GM18868 (cell line): ENCODE data around the gene RAD23B.
"Not testable (repeated sequence)": the region's sequence is repeated elsewhere in the genome, so short reads cannot be mapped to it uniquely, and the experiment has no call there.

Source experiments
- ATAC-seq: cut with Tn5 transposase; IDR thresholded peaks from one replicate; pipeline ENCODE4 v1.9.1; 2021; ENCODE audit warnings: mild to moderate bottlenecking, moderate library complexity; ENCODE audit not compliant: unreplicated experiment

The RAD23B gene

DNA sequence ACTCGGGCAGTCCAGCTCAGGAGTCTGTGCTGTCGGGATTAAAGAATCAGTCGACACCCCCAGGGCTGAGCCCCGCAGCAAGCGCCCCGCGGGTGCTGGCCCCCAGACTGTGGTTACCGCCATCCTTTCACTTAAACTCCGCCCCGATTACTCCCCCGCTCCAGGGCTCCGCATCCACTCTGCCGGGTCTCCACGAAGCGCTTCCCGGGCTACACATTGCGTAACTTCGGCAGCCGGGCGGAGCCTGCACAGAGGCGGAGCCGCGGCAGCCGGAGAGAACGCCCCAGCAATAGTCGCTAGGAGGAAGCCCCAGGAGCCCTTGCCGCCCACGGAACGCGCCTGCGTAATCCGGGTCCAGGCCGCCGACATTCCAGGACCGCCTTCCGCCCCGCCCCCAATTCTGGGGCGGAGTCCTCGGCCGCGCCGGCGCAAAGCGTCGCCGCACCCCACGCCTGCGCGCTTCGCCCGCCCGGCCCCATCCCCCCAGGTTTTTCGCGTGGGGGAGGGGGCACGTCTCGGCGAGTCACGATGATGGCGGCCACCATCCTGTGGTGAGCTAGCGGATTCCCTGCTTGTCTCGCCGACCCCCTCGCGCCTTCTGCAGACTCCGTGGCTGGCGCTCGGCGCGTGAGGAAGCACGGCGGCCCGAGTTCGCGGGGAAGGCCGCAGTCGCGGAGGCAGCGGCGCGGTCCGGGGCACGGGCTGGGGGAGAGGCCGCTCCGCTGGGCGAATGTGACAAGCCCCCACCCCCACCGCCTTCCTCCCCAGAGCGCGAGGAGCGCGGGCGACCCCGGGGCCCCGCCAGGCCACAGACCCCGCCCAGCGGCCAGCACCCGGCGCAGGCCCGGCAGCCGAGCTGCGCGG lies at the start of gene RAD23B:
TSS of gene RAD23B (plus strand) at position 521 of the 864 bp plus-strand sequence. CDS start 351 bp downstream, outside the sequence.
- ATAC-seq = peak; percentile 86

DNA sequence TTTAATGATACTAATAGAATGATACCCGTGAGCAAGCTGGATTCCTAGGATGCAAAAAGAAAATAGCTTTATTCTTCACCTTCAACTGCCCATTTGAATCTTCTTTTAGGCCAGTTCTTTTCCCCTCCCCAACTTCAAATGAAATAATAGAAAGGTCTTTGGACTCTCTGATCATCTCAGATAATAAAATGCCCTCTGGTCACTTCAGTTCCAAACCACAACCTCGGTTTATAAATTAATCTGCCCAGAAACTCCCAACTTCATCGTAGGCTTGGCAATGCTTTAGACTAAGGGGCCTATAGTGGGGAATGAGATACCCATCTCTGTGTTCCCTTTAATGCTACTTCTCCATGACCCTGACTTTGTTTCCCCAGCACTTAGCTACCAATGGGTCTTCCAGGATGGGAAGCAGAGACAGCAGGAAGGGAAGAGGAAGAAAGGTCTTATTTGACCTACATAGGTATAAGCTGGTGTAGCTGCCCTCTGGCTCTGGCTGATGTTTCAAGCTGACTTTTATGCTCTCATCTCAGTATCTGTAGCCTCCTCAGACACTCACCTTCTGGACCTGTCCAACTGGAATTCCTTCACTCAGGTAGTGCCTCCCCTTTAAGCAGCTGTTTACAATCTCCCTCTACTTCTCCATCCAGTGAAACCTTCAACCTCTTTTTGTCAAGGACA lies 47.2 kb upstream of the RAD23B start:
- no peak for ATAC-seq

DNA sequence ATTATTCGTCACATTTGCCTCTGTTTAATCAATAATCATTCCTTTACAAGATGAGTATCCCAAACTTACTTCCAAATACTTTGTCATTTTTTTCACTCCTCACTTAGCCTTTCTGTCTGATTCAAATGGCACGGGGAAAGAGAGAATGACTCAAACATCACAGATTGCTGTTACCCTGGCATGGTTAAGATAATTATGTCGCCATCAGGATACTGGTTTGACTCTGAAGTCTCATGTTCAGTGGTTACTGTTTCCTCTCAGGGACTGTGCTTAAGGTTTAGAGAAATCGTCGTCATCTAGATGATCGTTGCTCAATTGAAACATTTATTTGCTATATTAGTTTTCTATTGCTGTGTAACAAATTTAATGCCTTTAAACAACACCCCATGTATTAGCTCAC lies 45.2 kb upstream of the RAD23B start:
- ATAC-seq = no peak

DNA sequence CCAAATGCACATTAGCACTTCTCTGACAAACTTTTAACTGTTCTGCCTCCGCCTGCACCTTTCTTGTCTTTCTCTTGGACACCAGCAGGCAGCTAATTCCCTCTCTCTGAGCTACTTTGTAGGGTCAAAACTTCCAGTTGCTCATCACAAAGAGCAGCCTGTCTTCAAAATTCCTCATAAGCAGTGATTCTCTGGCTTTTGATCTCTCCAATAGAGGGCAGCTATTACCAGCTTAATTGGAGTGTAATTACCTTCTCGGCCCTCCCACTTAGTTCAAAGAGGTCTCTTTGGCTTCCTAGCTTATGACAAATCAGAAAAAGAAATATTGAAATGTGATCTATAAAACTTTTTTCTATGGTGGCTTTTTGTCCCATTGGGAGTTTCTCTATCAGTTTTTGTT lies 43.6 kb upstream of the RAD23B start:
- no peak for ATAC-seq

DNA sequence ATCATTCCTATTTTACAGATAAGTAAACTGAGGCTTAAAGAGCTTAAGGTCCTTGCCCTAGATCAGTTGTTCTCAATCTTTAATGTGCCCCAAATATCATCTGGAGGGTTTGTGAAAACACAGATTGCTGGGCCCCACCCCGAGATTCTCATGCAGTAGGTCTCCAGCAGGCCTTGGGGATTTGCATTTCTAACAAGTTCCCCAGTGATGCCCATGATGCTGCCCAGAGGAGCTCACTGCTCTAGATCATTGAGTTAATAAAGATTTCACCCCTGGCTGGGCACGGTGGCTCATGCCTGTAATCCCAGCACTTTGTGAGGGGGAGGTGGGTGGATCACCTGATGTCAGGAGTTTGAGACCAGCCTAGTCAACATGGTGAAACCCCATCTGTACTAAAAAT lies 42.8 kb upstream of the RAD23B start:
- ATAC-seq = no peak

DNA sequence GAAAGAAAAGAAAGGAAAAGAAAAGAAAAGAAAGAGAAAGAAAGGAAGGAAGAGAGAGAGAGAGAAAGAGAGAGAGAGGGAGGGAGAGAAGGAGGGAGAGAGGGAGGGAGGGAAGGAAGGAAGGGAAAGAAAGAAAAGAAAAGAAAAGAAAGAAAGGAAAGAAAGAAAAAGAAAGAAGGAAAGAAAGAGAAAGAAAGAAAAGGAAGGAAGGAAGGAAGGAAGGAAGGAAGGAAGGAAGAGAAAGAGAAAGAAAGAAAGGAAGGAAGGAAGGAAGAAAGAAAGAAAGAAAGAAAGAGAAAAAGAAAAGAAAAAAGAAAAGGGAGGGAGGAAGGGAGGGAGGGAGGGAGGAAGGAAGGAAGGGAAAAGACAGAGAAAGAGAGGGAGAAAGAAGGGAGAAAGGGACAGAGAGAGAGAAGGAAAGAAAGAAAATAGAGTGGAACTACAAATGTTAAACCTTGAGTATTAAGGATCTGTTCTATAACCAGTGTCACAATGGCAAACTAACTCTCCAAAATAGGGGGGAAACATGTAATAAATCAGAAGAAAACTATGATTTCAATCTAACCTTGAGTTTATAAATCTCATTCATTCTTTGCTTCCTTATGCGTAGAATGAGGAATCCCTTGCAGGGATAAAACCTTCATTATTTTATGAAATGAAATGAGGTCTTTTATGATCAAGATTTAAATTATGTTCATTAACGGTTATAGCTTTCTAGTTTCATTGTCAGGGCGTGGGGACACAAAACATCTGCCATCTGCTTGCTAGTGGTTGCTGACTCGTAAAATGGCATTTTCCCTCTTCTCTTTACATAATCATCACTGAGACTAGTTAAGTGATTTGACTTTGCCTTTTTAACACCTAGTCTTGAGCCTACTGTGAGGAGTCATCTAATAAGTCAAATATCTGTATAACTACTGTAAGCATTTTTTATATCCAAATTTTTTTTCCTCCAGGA lies 40.7 kb upstream of the RAD23B start:
- ATAC-seq = no peak

GRCh38 chr9:107243742-107244141 lies 39.3 kb upstream of the RAD23B start:
- peak; percentile 83 for ATAC-seq

DNA sequence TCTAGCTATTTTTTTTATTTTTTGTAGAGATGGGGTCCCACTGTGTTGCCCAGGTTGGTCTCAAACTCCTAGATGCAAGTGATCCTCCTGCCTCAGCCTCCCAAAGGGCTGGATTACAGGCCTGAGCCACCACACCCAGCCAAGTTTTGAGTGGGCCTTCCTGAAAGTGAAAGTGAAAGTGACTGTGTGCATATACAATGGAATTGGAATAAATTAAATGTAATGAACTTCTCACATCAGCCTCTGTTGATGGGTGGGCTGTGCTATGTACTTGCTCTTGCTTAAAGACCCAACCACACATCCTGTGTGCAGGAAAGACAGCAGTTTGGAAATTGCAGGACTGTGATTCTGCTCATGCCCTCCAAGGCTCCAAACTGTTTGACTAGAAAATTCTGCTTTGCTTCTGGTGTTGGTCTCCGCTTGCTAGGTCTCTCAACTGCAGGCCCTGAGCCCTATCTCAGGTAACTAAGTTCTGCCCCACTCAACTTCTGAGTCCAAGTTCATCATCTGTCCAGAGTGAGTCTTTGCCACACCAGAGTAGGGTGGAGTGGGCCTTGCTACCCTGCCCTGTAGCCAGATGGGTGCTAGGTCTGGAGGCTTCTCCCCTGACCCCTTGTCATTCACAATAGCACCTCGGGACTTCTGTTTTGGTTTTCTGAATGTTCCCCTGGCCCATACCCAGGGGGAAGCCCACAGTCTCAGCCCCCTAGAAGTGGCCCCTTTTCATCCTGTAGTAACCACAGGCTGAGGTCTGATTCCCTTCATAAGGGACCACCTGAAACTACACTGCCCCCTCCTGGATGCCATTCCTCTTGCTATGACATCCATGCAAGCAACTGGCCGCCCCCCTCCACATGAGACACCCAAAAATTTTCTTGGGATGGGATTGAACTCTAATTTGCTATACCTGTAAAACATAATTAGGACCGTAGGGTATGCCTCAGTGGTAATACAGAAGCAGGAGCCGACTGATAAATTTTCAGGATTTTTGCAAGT lies 36.5 kb upstream of the RAD23B start:
- ATAC-seq = no peak

DNA sequence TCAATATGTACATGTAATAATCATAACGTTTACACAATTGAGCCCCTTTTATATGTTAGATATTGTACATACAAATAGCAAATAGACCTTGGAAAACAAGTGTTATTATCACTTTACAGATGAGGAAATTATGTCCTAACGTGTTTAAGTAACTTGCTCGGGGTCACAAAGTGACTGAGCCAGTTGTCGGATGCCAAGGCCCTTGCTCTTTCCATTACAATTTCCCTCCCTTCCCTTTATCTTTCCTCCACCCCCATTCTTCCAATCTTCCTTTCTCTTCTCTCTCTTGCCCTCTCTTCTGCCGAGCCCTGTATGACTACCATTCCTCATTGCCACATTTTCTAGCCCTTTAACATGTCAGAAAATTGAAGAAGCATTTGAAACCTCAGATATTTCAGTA lies 34.4 kb upstream of the RAD23B start:
- ATAC-seq = no peak

- ATAC-seq = no peak
These were observed 33.9 kb upstream of the RAD23B start for GRCh38 chr9:107249131-107249533.

DNA sequence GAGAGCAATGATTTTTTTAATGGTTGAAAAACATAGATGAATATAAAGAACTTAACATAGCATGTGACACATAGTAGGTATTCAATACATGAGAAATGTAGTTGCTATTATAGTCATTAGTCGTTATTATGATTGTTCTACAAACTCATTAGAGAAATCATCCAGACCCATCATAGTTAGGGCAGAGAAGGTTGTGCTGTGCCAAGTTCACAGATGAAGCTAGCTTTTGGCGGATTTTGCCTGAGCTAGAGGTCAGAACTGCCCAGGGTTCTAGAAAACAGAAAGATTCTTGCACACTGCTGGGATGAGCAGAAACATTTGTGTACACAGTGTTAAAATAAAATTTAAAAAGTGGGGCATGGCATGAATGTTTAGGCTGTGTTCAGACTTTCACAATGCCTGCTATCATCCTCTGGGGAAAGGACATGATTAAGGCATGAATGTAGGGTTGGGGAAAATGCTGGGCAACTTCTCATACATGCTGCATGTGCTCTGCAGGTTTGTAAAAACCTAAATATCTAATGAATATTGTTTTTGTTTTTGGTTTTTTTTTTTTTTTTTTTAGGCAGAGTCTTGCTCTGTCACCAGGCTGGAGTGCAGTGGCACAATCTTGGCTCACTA lies 33.3 kb upstream of the RAD23B start:
- ATAC-seq = no peak

DNA sequence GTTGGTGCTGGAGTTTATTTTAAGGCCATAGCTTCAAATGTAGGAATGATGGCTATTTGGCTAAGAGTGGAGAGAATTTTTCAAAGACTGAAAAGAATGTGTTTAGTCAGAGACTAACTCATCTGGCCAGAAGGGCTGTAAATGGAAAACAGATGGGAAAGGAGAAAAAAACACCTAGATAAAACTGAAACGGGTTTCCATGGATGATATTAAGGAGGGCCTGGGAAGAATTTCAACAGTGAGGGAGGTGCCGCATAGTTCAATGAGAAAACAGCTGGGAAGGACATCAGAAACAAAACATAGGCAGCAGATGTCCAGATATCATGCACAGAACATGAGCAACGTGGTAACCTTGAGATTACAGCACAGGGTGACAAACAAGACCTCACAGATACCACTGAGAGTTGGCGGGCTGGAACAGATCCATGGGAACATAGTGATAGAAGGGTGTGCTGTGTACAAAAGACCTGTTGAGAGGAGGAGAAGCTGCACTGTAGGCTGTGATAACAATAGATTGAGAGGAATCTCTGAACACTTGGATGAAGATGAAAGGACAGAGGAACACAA lies 31.2 kb upstream of the RAD23B start:
- no peak for ATAC-seq

DNA sequence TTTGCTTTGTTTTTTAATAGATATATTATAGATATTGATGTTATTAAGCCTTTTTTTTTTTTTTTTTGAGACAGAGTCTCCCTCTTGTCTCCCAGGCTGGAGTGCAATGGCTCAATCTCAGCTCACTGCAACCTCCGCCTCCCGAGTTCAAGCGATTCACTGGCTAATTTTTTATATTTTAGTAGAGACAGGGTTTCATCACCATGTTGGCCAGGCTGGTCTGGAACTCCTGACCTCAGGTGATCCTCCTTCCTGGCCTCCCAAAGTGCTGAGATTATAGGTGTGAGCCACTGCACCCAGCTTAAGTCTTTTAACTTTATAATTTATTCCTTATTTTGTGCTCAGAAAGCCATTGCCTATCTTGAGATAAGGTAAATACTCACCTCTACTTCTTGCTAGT lies 24.2 kb upstream of the RAD23B start:
- no peak for ATAC-seq

DNA sequence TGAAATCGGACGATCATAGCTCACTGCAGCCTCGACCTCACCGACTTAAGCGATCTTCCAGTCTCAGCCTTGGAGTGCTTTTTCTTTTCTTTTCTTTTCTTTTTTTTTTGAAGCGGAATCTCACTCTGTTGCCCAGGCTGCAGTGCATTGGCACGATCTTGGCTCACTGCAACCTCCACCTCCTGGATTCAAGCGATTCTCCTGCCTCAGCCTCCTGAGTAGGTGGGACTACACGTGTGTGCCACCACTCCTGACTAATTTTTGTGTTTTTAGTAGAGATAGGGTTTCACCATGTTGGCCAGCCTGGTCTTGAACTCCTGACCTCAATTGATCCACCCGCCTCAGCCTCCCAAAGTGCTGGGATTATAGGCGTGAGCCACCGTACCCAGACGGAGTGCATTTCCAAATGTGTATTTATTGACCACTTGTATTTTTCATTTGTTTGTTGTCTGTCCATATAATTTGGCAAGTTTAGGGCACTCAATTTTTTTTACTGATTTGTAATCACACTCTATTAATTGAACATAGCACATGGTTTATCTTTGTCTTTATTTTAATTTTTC lies 23.2 kb upstream of the RAD23B start:
- not testable (repeated sequence) for ATAC-seq

- ATAC-seq = peak; percentile 99
These were observed 22.5 kb upstream of the RAD23B start for GRCh38 chr9:107260437-107261081.

GRCh38 chr9:107261106-107261505 lies 22.0 kb upstream of the RAD23B start:
- no peak for ATAC-seq

- ATAC-seq = no peak
These were observed 19.8 kb upstream of the RAD23B start for GRCh38 chr9:107263289-107263688.

DNA sequence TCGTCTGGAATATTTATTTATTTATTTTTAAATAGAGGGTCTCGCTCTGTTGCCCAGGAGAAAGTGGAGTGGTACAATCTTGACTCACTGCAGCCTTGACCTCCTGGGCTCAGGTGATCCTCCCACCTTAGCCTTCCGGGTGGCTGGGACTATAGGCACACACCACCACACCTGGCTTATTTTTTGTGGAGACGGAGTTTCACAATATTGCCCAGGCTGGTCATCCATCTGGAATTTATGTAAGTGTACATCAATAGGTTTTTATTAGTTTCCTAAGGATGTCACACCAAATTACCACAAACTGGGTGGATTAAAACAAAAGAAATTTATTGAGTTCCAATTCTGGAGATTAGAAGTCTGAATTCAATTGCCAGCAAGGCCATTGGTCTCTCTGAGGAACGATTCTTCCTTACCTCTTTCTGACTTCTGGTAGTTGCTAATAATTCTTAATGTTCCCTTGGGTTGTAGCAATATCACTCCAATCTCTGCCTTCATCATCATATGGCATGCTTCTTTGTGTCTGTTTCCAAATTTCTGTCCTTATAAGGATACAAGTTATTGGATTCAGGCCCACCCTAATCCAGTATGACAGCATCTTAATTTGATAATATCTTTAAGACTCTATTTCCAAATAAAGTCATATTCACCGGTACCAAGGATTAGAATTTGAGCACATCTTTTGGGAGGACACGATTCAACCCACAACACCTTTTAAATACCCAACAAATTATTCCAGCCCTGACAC lies 16.3 kb upstream of the RAD23B start:
- no peak for ATAC-seq
